SU-DHL-6 (cell line): Measurements from ENCODE around the gene DET1.
A peak's percentile ranks its signal among the peaks of the same experiment; 100 is the strongest.

Source experiments
- H2AFZ ChIP-seq: fragments of 200-600 bp; sonication (generic); 2 replicates; pipeline ENCODE4 v1.6.1; 2014; ENCODE audit warnings: low read depth, mild to moderate bottlenecking, moderate library complexity, mixed read lengths, antibody characterized with exemption, low read length; ENCODE audit not compliant: severe bottlenecking
- H3F3A ChIP-seq: fragments of 200-600 bp; shearing (Covaris generic); 2 replicates; pipeline ENCODE4 v1.6.0; 2016; ENCODE audit warnings: antibody characterized with exemption, mild to moderate bottlenecking; ENCODE audit not compliant: insufficient read depth
- H3K27ac ChIP-seq: fragments of 200-600 bp; sonication (generic); 2 replicates; pipeline ENCODE4 v1.5.1; 2016; ENCODE audit warnings: low read depth, mild to moderate bottlenecking, low read length, moderate library complexity, mixed read lengths
- H3K27me3 ChIP-seq: fragments of 200-600 bp; sonication (generic), shearing (Covaris generic); 2 replicates; pipeline ENCODE4 v1.6.0; 2014; ENCODE audit warnings: mild to moderate bottlenecking, low read length
- H3K36me3 ChIP-seq: fragments of 200-600 bp; sonication (generic); 2 replicates; pipeline ENCODE4 v1.6.1; 2014; ENCODE audit warnings: mild to moderate bottlenecking, low read length, mixed read lengths
- H3K4me2 ChIP-seq: fragments of 300-600, 200-600 bp; shearing (Covaris generic), sonication (generic); 2 replicates; pipeline ENCODE4 v1.6.0; 2014; ENCODE audit warnings: low read length, low read depth, mild to moderate bottlenecking; ENCODE audit not compliant: poor library complexity, severe bottlenecking
- H3K4me3 ChIP-seq: fragments of 200-600 bp; sonication (generic); 2 replicates; pipeline ENCODE4 v1.5.1; 2014; ENCODE audit warnings: antibody characterized with exemption, low read length, mild to moderate bottlenecking, mixed read lengths; ENCODE audit not compliant: insufficient read depth, poor library complexity, severe bottlenecking
- H3K79me2 ChIP-seq: fragments of 200-600 bp; sonication (generic); 2 replicates; pipeline ENCODE4 v1.6.1; 2014; ENCODE audit warnings: mild to moderate bottlenecking, low read length, moderate library complexity; ENCODE audit not compliant: insufficient read depth
- H3K9ac ChIP-seq: fragments of 200-600 bp; sonication (generic); 2 replicates; pipeline ENCODE4 v1.7.0; 2014; ENCODE audit warnings: mild to moderate bottlenecking, low read length
- H3K9me2 ChIP-seq: fragments of 200-600 bp; sonication (generic); replicated peaks from 2 replicates; pipeline ENCODE4 v1.6.1; 2014; ENCODE audit warnings: low read length; ENCODE audit not compliant: insufficient read depth
- H3K9me3 ChIP-seq: fragments of 200-600 bp; sonication (generic); 2 replicates; pipeline ENCODE4 v1.6.1; 2014; ENCODE audit warnings: low read length, mixed read lengths; ENCODE audit not compliant: insufficient read depth
- H4K20me1 ChIP-seq: fragments of 200-600 bp; sonication (generic); 2 replicates; pipeline ENCODE4 v1.6.1; 2014; ENCODE audit warnings: low read depth, mild to moderate bottlenecking, antibody characterized with exemption, low read length, moderate library complexity, mixed read lengths
- EZH2phosphoT487 ChIP-seq: fragments of 200-600 bp; sonication (generic), shearing (Covaris generic); conservative IDR thresholded peaks from 2 replicates; pipeline ENCODE4 v1.6.1; 2018; ENCODE audit warnings: mild to moderate bottlenecking, antibody characterized with exemption, low read length, moderate library complexity, mixed read lengths
- TF ChIP-seq, protein P1 (sequence below): fragments of 200-600 bp; sonication (generic); IDR thresholded peaks from one replicate; pipeline ENCODE4 v1.5.1; 2017; ENCODE audit warnings: antibody characterized with exemption, mild to moderate bottlenecking, low read length, moderate library complexity; ENCODE audit not compliant: insufficient read depth, poor library complexity, severe bottlenecking

Gene DET1

DNA sequence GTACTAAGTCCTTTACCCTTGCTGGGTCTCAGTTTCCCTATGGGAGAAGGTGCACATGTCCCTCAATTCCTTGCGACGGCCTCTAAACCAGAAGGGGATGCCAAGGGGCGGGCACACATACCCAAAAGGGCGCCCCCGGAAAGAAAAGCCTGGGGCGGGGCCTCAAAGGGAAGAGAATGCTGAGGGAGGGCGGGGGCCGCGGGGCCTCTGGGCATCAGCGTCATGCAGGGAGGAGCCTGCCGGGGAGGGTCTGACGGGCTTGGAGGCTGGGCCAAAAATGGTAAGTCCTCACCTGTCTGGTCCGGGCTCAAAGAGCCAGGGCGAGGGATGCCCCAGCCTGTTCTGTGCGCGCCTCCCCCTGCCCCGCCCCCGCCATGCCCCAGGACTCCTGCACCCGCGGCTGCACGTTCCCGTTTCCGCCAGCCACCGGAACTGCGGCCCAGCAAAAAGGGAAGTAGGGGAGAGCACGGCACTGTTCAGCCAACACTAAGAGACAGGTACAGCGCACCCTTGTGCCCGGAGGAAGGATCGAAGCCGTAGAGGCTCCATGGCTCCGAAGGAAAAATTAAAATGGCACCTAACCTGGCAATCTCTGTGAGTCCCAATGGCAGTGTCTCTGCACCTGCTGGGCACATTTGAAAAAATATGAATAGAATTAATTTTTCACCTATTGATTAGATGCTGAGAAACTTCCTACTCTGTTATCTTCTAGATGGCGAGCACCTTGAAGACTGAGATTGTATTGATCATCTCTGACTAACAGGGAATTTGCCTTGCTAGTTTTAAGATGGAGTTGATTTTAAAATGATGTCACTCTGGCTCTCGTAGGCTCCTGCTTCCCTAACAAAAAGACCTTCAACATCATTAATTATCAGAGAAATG is at the start of gene DET1:
Gene DET1 (minus strand): TSS at position 434 of the 882 bp plus-strand sequence. CDS start 14,976 bp downstream, outside the sequence.
- H3F3A ChIP-seq = no peaks in the 10 kb centered on the region
- H3K79me2 ChIP-seq = no peaks in the 10 kb centered on the region
- H3K9ac ChIP-seq = peak within 1 kb of the TSS; percentile 68
- no peaks in the 10 kb centered on the region for H3K9me3 ChIP-seq
- peak within 1 kb of the TSS; percentile 66 for H3K27ac ChIP-seq
- no peaks in the 10 kb centered on the region for H3K27me3 ChIP-seq
- H3K9me2 ChIP-seq = no peaks in the 10 kb centered on the region
- H4K20me1 ChIP-seq = no peaks in the 10 kb centered on the region
- peak within 1 kb of the TSS; percentile 81 for H3K4me2 ChIP-seq
- H2AFZ ChIP-seq = peak within 1 kb of the TSS; percentile 97
- no peaks in the 10 kb centered on the region for H3K36me3 ChIP-seq
- no peak for TF ChIP-seq EZH2phosphoT487
- TF ChIP-seq, protein P1, sequence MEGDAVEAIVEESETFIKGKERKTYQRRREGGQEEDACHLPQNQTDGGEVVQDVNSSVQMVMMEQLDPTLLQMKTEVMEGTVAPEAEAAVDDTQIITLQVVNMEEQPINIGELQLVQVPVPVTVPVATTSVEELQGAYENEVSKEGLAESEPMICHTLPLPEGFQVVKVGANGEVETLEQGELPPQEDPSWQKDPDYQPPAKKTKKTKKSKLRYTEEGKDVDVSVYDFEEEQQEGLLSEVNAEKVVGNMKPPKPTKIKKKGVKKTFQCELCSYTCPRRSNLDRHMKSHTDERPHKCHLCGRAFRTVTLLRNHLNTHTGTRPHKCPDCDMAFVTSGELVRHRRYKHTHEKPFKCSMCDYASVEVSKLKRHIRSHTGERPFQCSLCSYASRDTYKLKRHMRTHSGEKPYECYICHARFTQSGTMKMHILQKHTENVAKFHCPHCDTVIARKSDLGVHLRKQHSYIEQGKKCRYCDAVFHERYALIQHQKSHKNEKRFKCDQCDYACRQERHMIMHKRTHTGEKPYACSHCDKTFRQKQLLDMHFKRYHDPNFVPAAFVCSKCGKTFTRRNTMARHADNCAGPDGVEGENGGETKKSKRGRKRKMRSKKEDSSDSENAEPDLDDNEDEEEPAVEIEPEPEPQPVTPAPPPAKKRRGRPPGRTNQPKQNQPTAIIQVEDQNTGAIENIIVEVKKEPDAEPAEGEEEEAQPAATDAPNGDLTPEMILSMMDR = peak; percentile 80
- H3K4me3 ChIP-seq = peak within 1 kb of the TSS; percentile 87

DNA sequence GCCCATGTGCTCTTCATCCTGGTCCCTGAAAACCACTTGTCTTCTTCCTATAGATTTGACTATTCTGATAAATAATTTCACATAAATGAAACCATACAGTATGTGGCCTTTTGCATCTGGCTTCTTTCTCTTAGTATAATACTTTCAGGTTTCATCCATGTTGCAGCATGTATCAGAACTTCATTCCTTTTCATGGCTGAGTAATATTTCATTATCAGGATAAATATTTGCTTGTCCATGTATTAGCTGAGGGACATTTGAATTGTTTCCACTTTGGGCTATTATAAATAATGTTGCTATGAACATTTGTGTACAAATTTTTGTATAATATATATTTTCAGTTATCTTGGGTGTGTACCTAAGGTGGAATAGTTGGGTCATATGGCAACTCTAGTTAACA is 44.9 kb upstream of the DET1 start:
- Histone ChIP-seq H2AFZ (no peak overlapping the region), H4K20me1 (no peaks in the 10 kb centered on the region), H3F3A (no peaks in the 10 kb centered on the region), H3K4me3 (no peak overlapping the region), H3K27ac (no peak overlapping the region), H3K9me3 (no peaks in the 10 kb centered on the region), H3K36me3 (no peaks in the 10 kb centered on the region), H3K9me2 (no peaks in the 10 kb centered on the region), H3K9ac (no peak overlapping the region), H3K79me2 (no peaks in the 10 kb centered on the region), H3K4me2 (no peak overlapping the region), H3K27me3 (no peaks in the 10 kb centered on the region)
- TF ChIP-seq, protein P1 = no peak
- TF ChIP-seq EZH2phosphoT487 = no peak

DNA sequence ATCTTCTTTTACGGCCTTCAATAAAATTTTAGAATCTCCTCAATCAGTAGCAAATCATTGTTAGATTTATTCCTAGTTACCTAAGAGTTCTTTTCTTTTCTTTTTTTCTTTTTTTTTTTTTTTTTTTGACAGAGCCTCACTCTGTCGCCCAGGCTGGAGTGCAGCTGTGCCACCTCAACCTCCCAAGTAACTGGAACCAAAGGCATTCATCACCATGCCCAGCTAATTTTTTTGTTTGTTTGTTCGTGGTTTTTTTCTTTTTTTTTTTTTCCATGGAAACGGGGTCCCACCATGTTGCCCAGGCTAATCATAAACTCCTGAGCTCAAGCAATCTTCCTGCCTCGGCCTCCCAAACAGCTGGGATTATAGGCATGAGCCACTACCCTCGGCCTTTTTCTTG is 44.3 kb upstream of the DET1 start:
- H3K36me3 ChIP-seq = no peaks in the 10 kb centered on the region
- no peak overlapping the region for H2AFZ ChIP-seq
- H3K79me2 ChIP-seq = no peaks in the 10 kb centered on the region
- TF ChIP-seq EZH2phosphoT487 = no peak
- TF ChIP-seq, protein P1 = no peak
- H3K4me2 ChIP-seq = no peak overlapping the region
- no peaks in the 10 kb centered on the region for H4K20me1 ChIP-seq
- H3K27ac ChIP-seq = no peak overlapping the region
- no peaks in the 10 kb centered on the region for H3K27me3 ChIP-seq
- no peaks in the 10 kb centered on the region for H3K9me3 ChIP-seq
- H3K4me3 ChIP-seq = no peak overlapping the region
- no peak overlapping the region for H3K9ac ChIP-seq
- H3K9me2 ChIP-seq = no peaks in the 10 kb centered on the region
- H3F3A ChIP-seq = no peaks in the 10 kb centered on the region
